ENCODE data around the gene EFCAB10.
"Not testable (repeated sequence)": the region's sequence is repeated elsewhere in the genome, so short reads cannot be mapped to it uniquely, and the experiment has no call there.

Gene EFCAB10

GRCh38 chr7:105531792-105532671, 49.3 kb downstream of the EFCAB10 start, which contains the start of gene RINT1:
Gene RINT1 (plus strand): TSS chr7:105532201. CDS start chr7:105532316, 115 bp downstream.
- peak; percentile 92 for DNase-seq (ENCODE audit: low spot score)
- Histone ChIP-seq H3K27ac (peak within 1 kb of the TSS; percentile 74 to 91), H3K4me3 (peak within 1 kb of the TSS; percentile 97)
- TF ChIP-seq CTCF (IDR thresholded peaks at IDR 0.05), result peak; percentile 46

- no peak overlapping the region for H3K4me3 ChIP-seq
- TF ChIP-seq CTCF (IDR thresholded peaks at IDR 0.05), result no peak
These were observed 50.7 kb downstream of the EFCAB10 start for GRCh38 chr7:105530546-105530945.

GRCh38 chr7:105530126-105530525, 51.2 kb downstream of the EFCAB10 start:
- DNase-seq (ENCODE audit: low spot score), result no peak
- Histone ChIP-seq H3K27ac (no peak overlapping the region), H3K4me3 (no peak overlapping the region)
- TF ChIP-seq CTCF (IDR thresholded peaks at IDR 0.05), result no peak

More at GRCh38 chr7:105530546-105530945, 50.7 kb downstream of the EFCAB10 start:
- DNase-seq (ENCODE audit: low spot score), result no peak
- H3K27ac ChIP-seq, result no peak overlapping the region

- H3K4me3 ChIP-seq; DNase-seq (ENCODE audit: low spot score); H3K27ac ChIP-seq: not testable (repeated sequence)
These were observed 53.6 kb downstream of the EFCAB10 start for GRCh38 chr7:105527737-105528136.

GRCh38 chr7:105524840-105525239, 56.5 kb downstream of the EFCAB10 start:
- no peak overlapping the region for H3K27ac ChIP-seq
- DNase-seq (ENCODE audit: low spot score), result no peak
- TF ChIP-seq CTCF (IDR thresholded peaks at IDR 0.05), result no peak
- no peak overlapping the region for H3K4me3 ChIP-seq

GRCh38 chr7:105524423-105524822, 56.9 kb downstream of the EFCAB10 start:
- not testable (repeated sequence) for H3K4me3 ChIP-seq; H3K27ac ChIP-seq; DNase-seq (ENCODE audit: low spot score)

- no peak for TF ChIP-seq CTCF (IDR thresholded peaks at IDR 0.05)
- peak within 1 kb of the TSS; percentile 89 to 91 for H3K27ac ChIP-seq
- peak within 1 kb of the TSS; percentile 75 for H3K4me3 ChIP-seq
- peak; percentile 92 for DNase-seq (ENCODE audit: low spot score)
These were observed 59.4 kb downstream of the EFCAB10 start, which contains the start of gene PUS7 for GRCh38 chr7:105521717-105522463. Gene PUS7 (minus strand): TSS chr7:105522271. CDS start chr7:105508512, 13,759 bp downstream.
